Measurements from ENCODE around the gene CITED1. TPM values are rescaled to one million over a fixed set of nuclear protein-coding genes. Genes with fewer than 3 reads are reported as not detected.

CITED1 gene
- total and polyA plus RNA-seq, 12 donors: 0.50 to 13.5 (median 2.5) TPM; not detected in 5

GRCh38 chrX:72253686-72254085, 52.0 kb downstream of the CITED1 start:
- no peak for DNase-seq
- Histone ChIP-seq H3K4me1 (replicated peaks in 1 of 2) (no peaks in the 10 kb centered on the region), H3K9me3 (replicated peaks in 1 of 3) (no peaks in the 10 kb centered on the region), H3K27me3 (peaks cover 13% of the 10 kb centered on the region), H3K4me3 (no peak overlapping the region), H3K27ac (no peak overlapping the region), H3K36me3 (replicated peaks in 1 of 2) (no peaks in the 10 kb centered on the region)
- TF ChIP-seq CTCF (IDR thresholded peaks at IDR 0.05) (no peak), POLR2A (IDR thresholded peaks at IDR 0.05) (no peak)
- intact Hi-C loops (cut with DNase I): no loop called here

Small RNAs within 50 kb of the gene (small RNA-seq; reads per million reads assigned to genes)
- 0 reads per million in 2 donors for gene RF00019

Other genes with a start within 250 kb of the CITED1 start
- gene RTL5, start 174.0 kb downstream of the CITED1 start, total RNA-seq: 1 to 10 TPM; 1.3 to 7.9 (median 5.0) TPM
- 1 to 10 TPM; 2.8 to 7.5 (median 5.3) TPM for gene RTL5, start 174.0 kb downstream of the CITED1 start, polyA plus RNA-seq
- 10 to 100 TPM in 2 of 9 donors, 1 to 10 TPM in 7; 2.7 to 27.0 (median 8.6) TPM for gene PIN4, start 124.2 kb downstream of the CITED1 start, total RNA-seq
- gene PIN4, start 124.2 kb downstream of the CITED1 start, polyA plus RNA-seq: 10 to 100 TPM; 28.5 to 58.4 (median 33.9) TPM
- gene ERCC6L, start 66.9 kb downstream of the CITED1 start, total RNA-seq: 1 to 10 TPM in 1 of 9 donors, under 1 TPM in 6, not detected in 2; 0.08 to 1.8 (median 0.14) TPM
- gene ERCC6L, start 66.9 kb downstream of the CITED1 start, polyA plus RNA-seq: under 1 TPM in 1 of 3 donors, not detected in 2; 0.33 TPM
- gene RPS4X, start 28.7 kb downstream of the CITED1 start, total RNA-seq: 100 to 1,000 TPM; 391 to 946 (median 826) TPM
- 1,000 to 10,000 TPM in 1 of 3 donors, 100 to 1,000 TPM in 2; 589 to 1,087 (median 762) TPM for gene RPS4X, start 28.7 kb downstream of the CITED1 start, polyA plus RNA-seq